Stimulated activated naive CD8-positive, alpha-beta T cell treated with anti-CD3 and anti-CD28 coated beads, Interleukin-15, amount 100 ng/mL, for 72 hours (primary cell): Measurements from ENCODE around the gene TNFAIP1.
A peak's percentile ranks its signal among the peaks of the same experiment; 100 is the strongest.
"Not testable (repeated sequence)": the region's sequence is repeated elsewhere in the genome, so short reads cannot be mapped to it uniquely, and the experiment has no call there.

Source experiments
- ATAC-seq: fragments of 150-1000 bp; cut with Tn5 transposase; 2 replicates; pipeline ENCODE4 v1.10.0; 2021; ENCODE audit warnings: mild to moderate bottlenecking, moderate library complexity
- DNase-seq, 2 donors: peaks; one replicate each; pipeline ENCODE4 v3.0.0; 2021 to 2022
- H3K27ac Mint-ChIP-seq, 2 donors: one replicate each; pipeline ENCODE4 v1.8.0; 2022; ENCODE audit warnings: mild to moderate bottlenecking in 2 of 2, mixed read lengths in 2 of 2, moderate library complexity in 2 of 2
- H3K27me3 Mint-ChIP-seq: one replicate; pipeline ENCODE4 v1.8.0; 2022; ENCODE audit warnings: mixed read lengths
- H3K4me1 Mint-ChIP-seq: one replicate; pipeline ENCODE4 v1.8.0; 2022; ENCODE audit warnings: mild to moderate bottlenecking, mixed read lengths
- H3K4me3 Mint-ChIP-seq, 2 donors: one replicate each; pipeline ENCODE4 v1.8.0; 2022; ENCODE audit warnings: mild to moderate bottlenecking in 2 of 2, mixed read lengths in 2 of 2, moderate library complexity in 1 of 2
- H3K9me3 Mint-ChIP-seq, 2 donors: one replicate each; pipeline ENCODE4 v1.8.0; 2022; ENCODE audit warnings: mixed read lengths in 2 of 2

Gene TNFAIP1

GRCh38 chr17:28335959-28336871 lies 654 bp downstream of the TNFAIP1 start:
- Mint-ChIP-seq H3K9me3 (no peaks in the 10 kb centered on the region), H3K4me1 (peaks cover 51% of the 10 kb centered on the region), H3K4me3 (peak overlapping the region; percentile 94 to 99), H3K27ac (peak overlapping the region; percentile 98), H3K27me3 (no peaks in the 10 kb centered on the region)
- ATAC-seq (peak; percentile 5), DNase-seq (peak in 1 of 2 donors; percentile 25)

- Mint-ChIP-seq H3K27me3 (no peaks in the 10 kb centered on the region), H3K9me3 (no peaks in the 10 kb centered on the region), H3K4me1 (peaks cover 51% of the 10 kb centered on the region), H3K4me3 (no peak overlapping the region), H3K27ac (peak overlapping the region in 1 of 2 donors; percentile 65)
- ATAC-seq (no peak), DNase-seq (no peak)
These were observed 2.7 kb downstream of the TNFAIP1 start for GRCh38 chr17:28338056-28338768.

DNA sequence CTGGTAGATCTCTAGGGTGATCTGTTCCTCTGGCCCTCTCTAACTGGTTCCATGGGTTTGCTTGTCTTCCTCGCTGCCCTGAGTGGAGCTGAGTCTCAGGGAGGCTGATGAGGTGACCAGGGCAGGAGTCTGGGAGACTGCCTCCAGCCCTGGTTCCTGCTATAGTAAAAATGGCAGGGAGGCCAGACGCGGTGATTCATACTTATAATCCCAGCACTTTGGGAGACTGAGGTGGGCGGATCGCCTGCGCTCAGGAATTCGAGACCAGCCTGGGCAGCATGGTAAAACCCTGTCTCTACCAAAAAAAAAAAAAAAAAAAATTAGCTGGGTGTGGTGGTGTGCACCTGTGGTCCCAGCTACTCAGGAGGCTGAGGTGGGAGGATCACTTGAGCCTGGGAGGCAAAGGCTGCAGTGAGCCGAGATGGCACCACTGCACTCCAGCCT lies 3.2 kb downstream of the TNFAIP1 start:
- not testable (repeated sequence) for DNase-seq, H3K9me3 Mint-ChIP-seq, ATAC-seq, H3K4me3 Mint-ChIP-seq, H3K27me3 Mint-ChIP-seq, H3K27ac Mint-ChIP-seq
- peaks cover 51% of the 10 kb centered on the region for H3K4me1 Mint-ChIP-seq

- Mint-ChIP-seq H3K27ac (no peak overlapping the region), H3K4me3 (no peak overlapping the region), H3K9me3 (no peaks in the 10 kb centered on the region), H3K27me3 (no peaks in the 10 kb centered on the region), H3K4me1 (peaks cover 48% of the 10 kb centered on the region)
- DNase-seq = no peak
- ATAC-seq = no peak
These were observed 3.9 kb downstream of the TNFAIP1 start for GRCh38 chr17:28339431-28339830.

DNA sequence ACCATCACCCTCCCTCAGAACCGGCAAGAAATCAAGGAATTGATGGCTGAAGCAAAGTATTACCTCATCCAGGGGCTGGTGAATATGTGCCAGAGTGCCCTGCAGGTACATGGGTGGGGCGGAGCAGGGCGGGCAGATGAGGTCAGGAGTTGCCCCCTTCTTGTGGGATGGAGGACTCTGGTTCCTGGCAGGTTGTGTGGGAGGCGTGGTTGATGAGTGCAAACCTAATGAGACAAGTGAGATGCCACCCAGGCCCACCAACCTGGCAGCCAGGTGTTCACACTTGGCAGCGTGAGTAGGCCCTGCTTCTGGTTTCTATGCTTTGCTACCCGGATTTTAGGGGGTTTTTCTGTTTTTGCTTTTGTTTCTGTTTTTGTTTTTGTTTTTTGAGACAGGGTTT lies 4.8 kb downstream of the TNFAIP1 start:
- ATAC-seq = no peak
- H3K4me1 Mint-ChIP-seq = peaks cover 42% of the 10 kb centered on the region
- no peaks in the 10 kb centered on the region for H3K27me3 Mint-ChIP-seq
- H3K4me3 Mint-ChIP-seq = no peak overlapping the region
- DNase-seq = no peak
- H3K27ac Mint-ChIP-seq = no peak overlapping the region
- H3K9me3 Mint-ChIP-seq = no peaks in the 10 kb centered on the region

- H3K27me3 Mint-ChIP-seq = no peaks in the 10 kb centered on the region
- no peak for ATAC-seq
- peak overlapping the region in 1 of 2 donors; percentile 96 for H3K27ac Mint-ChIP-seq
- H3K4me1 Mint-ChIP-seq = peaks cover 38% of the 10 kb centered on the region
- no peak overlapping the region for H3K4me3 Mint-ChIP-seq
- H3K9me3 Mint-ChIP-seq = no peaks in the 10 kb centered on the region
- DNase-seq = no peak
These were observed 6.0 kb downstream of the TNFAIP1 start for GRCh38 chr17:28341516-28341915.

DNA sequence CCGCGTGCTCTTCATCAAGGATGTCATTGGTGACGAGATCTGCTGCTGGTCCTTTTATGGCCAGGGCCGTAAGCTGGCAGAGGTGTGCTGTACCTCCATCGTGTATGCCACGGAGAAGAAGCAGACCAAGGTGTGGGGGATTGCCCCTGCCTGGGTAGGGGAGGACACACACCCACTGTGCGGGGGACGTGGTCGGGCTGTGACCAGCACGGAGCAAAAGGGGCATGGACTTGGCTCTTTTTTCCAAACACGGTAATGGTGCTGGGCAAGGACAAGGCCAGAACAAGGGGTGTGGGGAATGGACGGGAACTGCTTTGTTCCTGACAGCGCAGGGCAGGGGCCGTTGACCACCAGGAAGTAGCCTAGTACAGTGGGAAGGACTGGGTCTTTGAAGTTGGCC lies 6.8 kb downstream of the TNFAIP1 start:
- H3K4me1 Mint-ChIP-seq = peaks cover 30% of the 10 kb centered on the region
- H3K27me3 Mint-ChIP-seq = no peaks in the 10 kb centered on the region
- ATAC-seq = no peak
- H3K4me3 Mint-ChIP-seq = no peak overlapping the region
- no peak overlapping the region for H3K27ac Mint-ChIP-seq
- no peaks in the 10 kb centered on the region for H3K9me3 Mint-ChIP-seq
- DNase-seq = no peak

DNA sequence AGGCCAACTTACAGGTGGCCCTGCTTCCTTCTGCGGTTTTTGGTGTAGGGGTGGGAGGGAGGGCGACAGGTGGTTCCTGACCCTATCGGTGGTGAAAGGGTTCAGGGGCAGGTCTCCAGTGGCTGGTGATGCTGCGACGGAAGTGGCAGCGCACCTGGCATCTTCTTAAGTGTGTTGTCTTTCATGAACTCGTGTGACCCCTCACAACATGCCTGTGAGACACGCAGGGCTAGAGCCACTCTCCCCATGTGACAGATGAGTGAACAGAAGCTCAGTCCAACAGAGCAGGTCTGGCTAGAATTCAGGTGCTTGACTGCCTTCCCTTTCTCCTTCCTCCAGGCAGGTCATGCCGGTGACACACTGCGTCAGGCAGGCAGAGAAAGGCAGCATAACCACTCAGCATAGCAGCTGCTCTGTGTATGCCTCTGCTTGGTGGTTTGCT lies 8.0 kb downstream of the TNFAIP1 start:
- H3K27me3 Mint-ChIP-seq = no peaks in the 10 kb centered on the region
- no peaks in the 10 kb centered on the region for H3K9me3 Mint-ChIP-seq
- DNase-seq (no peak), ATAC-seq (peak; percentile 10)
- no peak overlapping the region for H3K4me3 Mint-ChIP-seq
- H3K4me1 Mint-ChIP-seq = peaks cover 18% of the 10 kb centered on the region
- no peak overlapping the region for H3K27ac Mint-ChIP-seq

GRCh38 chr17:28344011-28344410 lies 8.4 kb downstream of the TNFAIP1 start:
- Mint-ChIP-seq H3K27ac (peak overlapping the region in 1 of 2 donors; percentile 51), H3K4me3 (no peak overlapping the region), H3K4me1 (peaks cover 16% of the 10 kb centered on the region), H3K27me3 (no peaks in the 10 kb centered on the region), H3K9me3 (no peaks in the 10 kb centered on the region)
- peak; percentile 39 for ATAC-seq
- no peak for DNase-seq

- Mint-ChIP-seq H3K27ac (no peak overlapping the region), H3K27me3 (no peaks in the 10 kb centered on the region), H3K4me3 (no peak overlapping the region), H3K9me3 (no peaks in the 10 kb centered on the region), H3K4me1 (peaks cover 16% of the 10 kb centered on the region)
- ATAC-seq = no peak
- DNase-seq = no peak
These were observed 8.9 kb downstream of the TNFAIP1 start for GRCh38 chr17:28344435-28344901.

DNA sequence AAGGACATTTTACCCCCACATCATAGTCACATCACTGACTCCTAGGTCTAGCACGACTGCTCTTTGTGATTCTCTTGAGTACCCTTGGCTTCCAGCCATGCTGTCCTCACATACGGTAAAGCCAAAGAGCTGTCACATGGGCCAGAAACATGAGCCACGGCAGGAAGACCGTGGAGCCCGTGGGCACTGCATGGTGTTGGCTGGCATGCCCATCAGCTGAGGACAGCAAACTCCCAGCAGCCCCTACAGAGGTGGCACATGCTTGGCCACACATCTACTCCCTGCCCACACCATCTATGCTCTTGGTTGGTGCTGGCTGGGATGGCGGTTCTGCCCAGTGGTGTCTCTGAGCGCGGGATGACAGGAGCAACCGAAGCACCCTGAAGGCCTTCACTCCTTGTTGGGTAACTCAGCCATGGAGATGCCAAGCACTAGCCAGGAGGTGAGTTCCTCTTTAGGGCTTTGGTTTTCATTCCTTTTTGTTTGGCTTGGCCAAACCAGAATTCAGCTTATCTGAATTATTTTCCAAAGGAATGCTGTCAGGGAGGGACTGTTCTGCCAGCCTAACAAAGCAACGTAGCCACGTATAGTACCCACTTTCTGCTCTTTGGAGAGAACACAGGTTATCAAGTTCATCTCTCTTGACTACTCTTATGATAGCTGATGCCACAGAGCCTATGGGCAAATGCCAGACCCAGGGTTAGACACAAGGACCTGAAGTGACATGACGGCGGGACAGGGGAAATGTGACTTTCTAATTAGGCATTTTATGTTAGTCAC lies 10.0 kb downstream of the TNFAIP1 start:
- no peak overlapping the region for H3K4me3 Mint-ChIP-seq
- H3K27me3 Mint-ChIP-seq = no peaks in the 10 kb centered on the region
- no peaks in the 10 kb centered on the region for H3K9me3 Mint-ChIP-seq
- no peak for DNase-seq
- H3K4me1 Mint-ChIP-seq = peaks cover 8% of the 10 kb centered on the region
- no peak for ATAC-seq
- H3K27ac Mint-ChIP-seq = no peak overlapping the region

GRCh38 chr17:28346199-28346580 lies 10.6 kb downstream of the TNFAIP1 start:
- no peaks in the 10 kb centered on the region for H3K9me3 Mint-ChIP-seq
- no peak overlapping the region for H3K4me3 Mint-ChIP-seq
- no peak for DNase-seq
- H3K4me1 Mint-ChIP-seq = peaks cover 7% of the 10 kb centered on the region
- peak overlapping the region in 1 of 2 donors; percentile 63 for H3K27ac Mint-ChIP-seq
- ATAC-seq = no peak
- no peaks in the 10 kb centered on the region for H3K27me3 Mint-ChIP-seq

- H3K9me3 Mint-ChIP-seq = no peaks in the 10 kb centered on the region
- no peak overlapping the region for H3K27ac Mint-ChIP-seq
- ATAC-seq = no peak
- H3K4me3 Mint-ChIP-seq = no peak overlapping the region
- H3K27me3 Mint-ChIP-seq = no peaks in the 10 kb centered on the region
- no peak for DNase-seq
- peaks cover 7% of the 10 kb centered on the region for H3K4me1 Mint-ChIP-seq
These were observed 11.2 kb downstream of the TNFAIP1 start for GRCh38 chr17:28346746-28347246.

- Mint-ChIP-seq H3K4me1 (peaks cover 7% of the 10 kb centered on the region), H3K9me3 (no peaks in the 10 kb centered on the region), H3K4me3 (no peak overlapping the region), H3K27ac (peak overlapping the region in 1 of 2 donors; percentile 44), H3K27me3 (no peaks in the 10 kb centered on the region)
- ATAC-seq (no peak), DNase-seq (no peak)
These were observed 11.8 kb downstream of the TNFAIP1 start for GRCh38 chr17:28347261-28347891.

DNA sequence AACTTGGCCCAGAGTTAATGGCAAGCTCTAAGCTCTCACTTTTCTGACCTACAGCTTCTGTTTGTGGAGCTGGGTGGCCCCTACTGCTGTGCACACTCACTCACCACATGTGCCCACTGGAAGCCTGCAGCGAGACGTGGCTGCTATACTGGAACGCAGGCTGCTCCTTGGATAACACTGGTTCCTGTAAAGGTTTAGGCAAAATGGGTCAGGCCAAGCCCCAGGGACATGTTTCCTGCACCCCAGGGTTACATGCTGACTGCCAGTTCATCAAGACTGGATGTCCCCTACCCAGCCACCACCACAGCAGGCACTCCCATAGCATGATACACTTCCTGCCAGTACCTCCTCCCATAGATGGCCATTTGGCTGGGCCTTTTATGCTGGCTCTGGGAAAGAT lies 13.4 kb downstream of the TNFAIP1 start:
- peaks cover 1% of the 10 kb centered on the region for H3K4me1 Mint-ChIP-seq
- DNase-seq (no peak), ATAC-seq (no peak)
- no peak overlapping the region for H3K4me3 Mint-ChIP-seq
- no peaks in the 10 kb centered on the region for H3K9me3 Mint-ChIP-seq
- no peak overlapping the region for H3K27ac Mint-ChIP-seq
- no peaks in the 10 kb centered on the region for H3K27me3 Mint-ChIP-seq
